K562 (cell line): ENCODE data around the gene COX6A1. TPM values are rescaled to one million over a fixed set of nuclear protein-coding genes. Genes with fewer than 3 reads are reported as not detected.

Experiments
- CBFA2T2 ChIP-seq: fragments of 450-650 bp; conservative IDR thresholded peaks from 2 replicates; pipeline ENCODE4 v1.6.1; 2017; ENCODE audit warnings: mild to moderate bottlenecking
- DLX4 ChIP-seq: fragments of 250-450 bp; sonication (Bioruptor Pico); IDR thresholded peaks from 2 replicates; pipeline ENCODE4 v1.6.1; 2021; ENCODE audit warnings: mild to moderate bottlenecking
- HIVEP1 ChIP-seq: fragments of 250-450 bp; sonication (Bioruptor Pico); IDR thresholded peaks from 2 replicates; pipeline ENCODE4 v1.4.0; 2020; ENCODE audit warnings: mild to moderate bottlenecking
- IRF9 ChIP-seq: fragments of 450-650 bp; IDR thresholded peaks from 2 replicates; pipeline ENCODE4 v1.6.1; 2016; ENCODE audit warnings: missing biosample characterization, missing genetic modification characterization
- JUND ChIP-seq, 2 experiments: IDR thresholded peaks; 2 replicates in 1 of 2; 3 replicates in 1 of 2; pipeline ENCODE4 v1.6.1; 2011; ENCODE audit warnings: borderline replicate concordance in 2 of 2, low read depth in 2 of 2, low read length in 2 of 2, improper control_type of control experiment in 1 of 2, missing biosample characterization in 1 of 2, missing genetic modification characterization in 1 of 2, missing genetic modification reagents in 1 of 2
- MEF2A ChIP-seq: IDR thresholded peaks from 2 replicates; pipeline ENCODE4 v1.6.1; 2011; ENCODE audit warnings: low read depth, mild to moderate bottlenecking, low read length, moderate library complexity; ENCODE audit not compliant: control insufficient read depth
- NR2F6 ChIP-seq: fragments of 450-650 bp; formaldehyde crosslinking; IDR thresholded peaks from 2 replicates; pipeline ENCODE4 v1.4.0; 2020; ENCODE audit warnings: mild to moderate bottlenecking
- PBX2 ChIP-seq, 2 experiments: IDR thresholded peaks in 1 of 2; conservative IDR thresholded peaks in 1 of 2; 2 replicates each; pipeline ENCODE4 v1.6.1; 2016; ENCODE audit warnings: low read depth in 2 of 2, mild to moderate bottlenecking in 1 of 2, missing compliant biosample characterization in 1 of 2, missing genetic modification characterization in 1 of 2, moderate library complexity in 1 of 2
- SIN3B ChIP-seq: fragments of 450-650 bp; IDR thresholded peaks from 2 replicates; pipeline ENCODE4 v1.6.1; 2017; ENCODE audit warnings: low read depth, mild to moderate bottlenecking, moderate library complexity
- USF1 ChIP-seq: sonication (generic); formaldehyde crosslinking; IDR thresholded peaks from 2 replicates; pipeline ENCODE4 v1.9.0; 2022; ENCODE audit warnings: mild to moderate bottlenecking, missing genetic modification reagents
- ZBTB5 ChIP-seq: fragments of 450-650 bp; IDR thresholded peaks from 2 replicates; pipeline ENCODE4 v1.6.1; 2017; ENCODE audit warnings: antibody characterized with exemption
- ZNF239 ChIP-seq: fragments of 250-450 bp; sonication (Bioruptor Pico); IDR thresholded peaks from 2 replicates; pipeline ENCODE4 v1.4.0; 2020; ENCODE audit warnings: mild to moderate bottlenecking
- polyA plus RNA-seq, 8 experiments: library from polyadenylated mRNA; depleted of rRNA in 4 of 8; stranded (reverse) in 5 of 8; unstranded in 3 of 8; fragments of >200 nt; fragmentation: Nextera tagmentation in 2 of 8; fragmentation: Illumina TruSeq in 1 of 8; extraction: Ambion mirVana in 2 of 8; extraction: Trizol in 1 of 8; gene quantifications; 2 replicates each; pipeline versions ENCODE4 v1.2.1 to v1.2.3, GENCODE V29; 2011 to 2014; ENCODE audit warnings: inconsistent platforms in 1 of 8, missing spikeins in 1 of 8
- total RNA-seq, 7 experiments: library from RNA; depleted of rRNA in 6 of 7; stranded (reverse); fragments of >200 nt in 6 of 7; fragmentation: Illumina TruSeq in 2 of 7; extraction: Trizol in 2 of 7; gene quantifications; 2 replicates each; pipeline versions ENCODE4 v1.2.1 to v1.2.3, GENCODE V29; 2011 to 2021; ENCODE audit warnings: low replicate concordance in 1 of 7

Gene COX6A1
- total and polyA plus RNA-seq, 9 of the 15 experiments (the other 6 are each of a cell fraction or from before 2014, with no cell fraction given) = 414 to 4,142 (median 931) TPM

- TF ChIP-seq IRF9 (no peak), MEF2A (no peak), JUND (IDR thresholded peaks at IDR 0.05; ENCODE audit: borderline replicate concordance, low read depth, low read length) (peak; percentile 72; the same call in 1 of the 2 replicates), JUND (tag; IDR thresholded peaks at IDR 0.05; ENCODE audit: borderline replicate concordance, low read depth, low read length) (peak; percentile 64; the same call in 2 of the 3 replicates), PBX2 (CRISPR knock-in tag; IDR thresholded peaks at IDR 0.05; ENCODE audit: low read depth) (no peak), PBX2 (tag; conservative IDR thresholded peaks at IDR 0.05; ENCODE audit: low read depth) (no peak), ZNF239 (no peak), ZBTB5 (no peak), USF1 (CRISPR knock-in tag) (peak; percentile 52; the same call in 1 of the 2 replicates), CBFA2T2 (no peak), HIVEP1 (CRISPR knock-in tag) (no peak), DLX4 (no peak), NR2F6 (no peak), SIN3B (peak; percentile 99)
These were observed 8.3 kb downstream of the COX6A1 start, which contains the start of the genes GATC and TRIAP1 (continued) for GRCh38 chr12:120445911-120446843.
